ENCODE results near the gene NSUN2. TPM values are rescaled to one million over a fixed set of nuclear protein-coding genes. Genes with fewer than 3 reads are reported as not detected.

Gene NSUN2
- total RNA-seq (33.2 TPM), polyA plus RNA-seq (ENCODE audit: insufficient read depth in 1 of 8, insufficient read length in 8 of 8, low replicate concordance in 1 of 8) (10 to 100 TPM; 34.4 to 50.2 (median 39.6) TPM)
- long read RNA-seq, donor 1, partial matches to known transcripts, result 0 of 2 reads
- long read RNA-seq, donor 1, other reads (novel, unspliced or antisense), result 0 of 2 reads
- long read RNA-seq, donor 2, partial matches to known transcripts, result 0 of 1 reads
- long read RNA-seq, donor 2, other reads (novel, unspliced or antisense), result 0 of 1 reads
- long read RNA-seq, donor 3, transcript NSUN2-201 (19 exons, 3,303 nt), result major isoform, 6 of 8 reads
- long read RNA-seq, donor 3, partial matches to known transcripts, result 0 of 8 reads
- long read RNA-seq, donor 3, other reads (novel, unspliced or antisense), result 0 of 8 reads
- long read RNA-seq, donor 4, result 0 reads
- long read RNA-seq, donor 5, transcript NSUN2-201 (19 exons, 3,303 nt), result major isoform, 10 of 16 reads
- long read RNA-seq, donor 5, partial matches to known transcripts, result 5 of 16 reads
- long read RNA-seq, donor 5, other reads (novel, unspliced or antisense), result 0 of 16 reads
- long read RNA-seq, donor 6, transcript NSUN2-201 (19 exons, 3,303 nt), result major isoform, 10 of 10 reads
- long read RNA-seq, donor 6, partial matches to known transcripts, result 0 of 10 reads
- long read RNA-seq, donor 6, other reads (novel, unspliced or antisense), result 0 of 10 reads
- long read RNA-seq, donor 7, partial matches to known transcripts, result 23 of 27 reads
- long read RNA-seq, donor 7, other reads (novel, unspliced or antisense), result 0 of 27 reads
- long read RNA-seq, donor 8, partial matches to known transcripts, result 0 of 2 reads
- long read RNA-seq, donor 8, other reads (novel, unspliced or antisense), result 0 of 2 reads
- long read RNA-seq, donor 9, partial matches to known transcripts, result 0 of 5 reads
- long read RNA-seq, donor 9, other reads (novel, unspliced or antisense), result 0 of 5 reads
- long read RNA-seq, donor 10, transcript NSUN2-201 (19 exons, 3,303 nt), result major isoform, 8 of 12 reads
- long read RNA-seq, donor 10, partial matches to known transcripts, result 0 of 12 reads
- long read RNA-seq, donor 10, other reads (novel, unspliced or antisense), result 0 of 12 reads
- long read RNA-seq, donor 11, partial matches to known transcripts, result 0 of 4 reads
- long read RNA-seq, donor 11, other reads (novel, unspliced or antisense), result 0 of 4 reads

GRCh38 chr5:6632888-6633468 lies at the start of gene NSUN2, which contains the start of gene SRD5A1:
NSUN2 (minus strand) TSS chr5:6633044; CDS start chr5:6632979, 65 bp downstream.
SRD5A1 (plus strand) TSS chr5:6633440; CDS start chr5:6633577, 137 bp downstream.
- Histone ChIP-seq H3K4me3 (ENCODE audit: low read length) (peak within 1 kb of the TSS; percentile 85), H3K9me3 (replicated peaks; ENCODE audit: control insufficient read depth, low read depth, low read length) (no peaks in the 10 kb centered on the region), H3K36me3 (ENCODE audit: control insufficient read depth, insufficient read depth, low read length) (peaks cover 30% of the 10 kb centered on the region), H3K27ac (ENCODE audit: low read length) (peak within 1 kb of the TSS; percentile 95), H3K4me1 (ENCODE audit: control insufficient read depth, insufficient read depth, low read length) (peaks cover 14% of the 10 kb centered on the region), H3K27me3 (ENCODE audit: control insufficient read depth, insufficient read depth, low read length) (no peaks in the 10 kb centered on the region)
- WGBS (ENCODE audit: insufficient coverage), result under 1% methylated on average over 66 of the region's 66 CpGs
- DNase-seq, result peak; percentile 96

- 44% methylated on average over 8 of the region's 11 CpGs for WGBS (ENCODE audit: insufficient coverage)
- no peaks in the 10 kb centered on the region for H3K36me3 ChIP-seq (ENCODE audit: control insufficient read depth, insufficient read depth, low read length)
- peaks cover 2% of the 10 kb centered on the region for H3K4me1 ChIP-seq (ENCODE audit: control insufficient read depth, insufficient read depth, low read length)
- H3K27ac ChIP-seq (ENCODE audit: low read length), result no peak overlapping the region
- no peaks in the 10 kb centered on the region for H3K27me3 ChIP-seq (ENCODE audit: control insufficient read depth, insufficient read depth, low read length)
- H3K9me3 ChIP-seq (replicated peaks; ENCODE audit: control insufficient read depth, low read depth, low read length), result no peaks in the 10 kb centered on the region
- no peak for DNase-seq
- no peak overlapping the region for H3K4me3 ChIP-seq (ENCODE audit: low read length)
These were observed 49.4 kb upstream of the NSUN2 start for GRCh38 chr5:6682239-6682638.

GRCh38 chr5:6681682-6682081 lies 48.8 kb upstream of the NSUN2 start:
- DNase-seq, result no peak
- 83% methylated on average over 2 of the region's 2 CpGs for WGBS (ENCODE audit: insufficient coverage)
- Histone ChIP-seq H3K9me3 (replicated peaks; ENCODE audit: control insufficient read depth, low read depth, low read length) (no peaks in the 10 kb centered on the region), H3K36me3 (ENCODE audit: control insufficient read depth, insufficient read depth, low read length) (no peaks in the 10 kb centered on the region), H3K27ac (ENCODE audit: low read length) (no peak overlapping the region), H3K4me3 (ENCODE audit: low read length) (no peak overlapping the region), H3K4me1 (ENCODE audit: control insufficient read depth, insufficient read depth, low read length) (no peaks in the 10 kb centered on the region), H3K27me3 (ENCODE audit: control insufficient read depth, insufficient read depth, low read length) (no peaks in the 10 kb centered on the region)

GRCh38 chr5:6680922-6681321 lies 48.1 kb upstream of the NSUN2 start:
- no peak for DNase-seq
- Histone ChIP-seq H3K9me3 (replicated peaks; ENCODE audit: control insufficient read depth, low read depth, low read length) (no peaks in the 10 kb centered on the region), H3K36me3 (ENCODE audit: control insufficient read depth, insufficient read depth, low read length) (no peaks in the 10 kb centered on the region), H3K4me1 (ENCODE audit: control insufficient read depth, insufficient read depth, low read length) (no peaks in the 10 kb centered on the region), H3K27me3 (ENCODE audit: control insufficient read depth, insufficient read depth, low read length) (no peaks in the 10 kb centered on the region), H3K27ac (ENCODE audit: low read length) (no peak overlapping the region), H3K4me3 (ENCODE audit: low read length) (no peak overlapping the region)
- no CpG with 5 or more reads among the region's 6 CpGs for WGBS (ENCODE audit: insufficient coverage)

GRCh38 chr5:6678385-6678784 lies 45.5 kb upstream of the NSUN2 start:
- H3K27ac ChIP-seq (ENCODE audit: low read length), result no peak overlapping the region
- no peaks in the 10 kb centered on the region for H3K27me3 ChIP-seq (ENCODE audit: control insufficient read depth, insufficient read depth, low read length)
- no CpG with 5 or more reads among the region's 1 CpG for WGBS (ENCODE audit: insufficient coverage)
- H3K9me3 ChIP-seq (replicated peaks; ENCODE audit: control insufficient read depth, low read depth, low read length), result no peaks in the 10 kb centered on the region
- no peaks in the 10 kb centered on the region for H3K4me1 ChIP-seq (ENCODE audit: control insufficient read depth, insufficient read depth, low read length)
- DNase-seq, result no peak
- H3K4me3 ChIP-seq (ENCODE audit: low read length), result no peak overlapping the region
- no peaks in the 10 kb centered on the region for H3K36me3 ChIP-seq (ENCODE audit: control insufficient read depth, insufficient read depth, low read length)

GRCh38 chr5:6676702-6677101 lies 43.9 kb upstream of the NSUN2 start:
- H3K36me3 ChIP-seq (ENCODE audit: control insufficient read depth, insufficient read depth, low read length), result no peaks in the 10 kb centered on the region
- no peak overlapping the region for H3K27ac ChIP-seq (ENCODE audit: low read length)
- no peaks in the 10 kb centered on the region for H3K9me3 ChIP-seq (replicated peaks; ENCODE audit: control insufficient read depth, low read depth, low read length)
- no peaks in the 10 kb centered on the region for H3K4me1 ChIP-seq (ENCODE audit: control insufficient read depth, insufficient read depth, low read length)
- no peaks in the 10 kb centered on the region for H3K27me3 ChIP-seq (ENCODE audit: control insufficient read depth, insufficient read depth, low read length)
- WGBS (ENCODE audit: insufficient coverage), result 67% methylated on average over 1 of the region's 2 CpGs
- no peak for DNase-seq
- no peak overlapping the region for H3K4me3 ChIP-seq (ENCODE audit: low read length)

GRCh38 chr5:6675784-6676491 lies 43.1 kb upstream of the NSUN2 start:
- Histone ChIP-seq H3K27ac (ENCODE audit: low read length) (no peak overlapping the region), H3K4me3 (ENCODE audit: low read length) (no peak overlapping the region), H3K4me1 (ENCODE audit: control insufficient read depth, insufficient read depth, low read length) (no peaks in the 10 kb centered on the region), H3K27me3 (ENCODE audit: control insufficient read depth, insufficient read depth, low read length) (no peaks in the 10 kb centered on the region), H3K9me3 (replicated peaks; ENCODE audit: control insufficient read depth, low read depth, low read length) (no peaks in the 10 kb centered on the region), H3K36me3 (ENCODE audit: control insufficient read depth, insufficient read depth, low read length) (no peaks in the 10 kb centered on the region)
- 100% methylated on average over 2 of the region's 5 CpGs for WGBS (ENCODE audit: insufficient coverage)
- no peak for DNase-seq

GRCh38 chr5:6674886-6675285 lies 42.0 kb upstream of the NSUN2 start:
- Histone ChIP-seq H3K4me3 (ENCODE audit: low read length) (no peak overlapping the region), H3K27ac (ENCODE audit: low read length) (no peak overlapping the region), H3K4me1 (ENCODE audit: control insufficient read depth, insufficient read depth, low read length) (no peaks in the 10 kb centered on the region), H3K9me3 (replicated peaks; ENCODE audit: control insufficient read depth, low read depth, low read length) (no peaks in the 10 kb centered on the region), H3K36me3 (ENCODE audit: control insufficient read depth, insufficient read depth, low read length) (peaks cover 4% of the 10 kb centered on the region), H3K27me3 (ENCODE audit: control insufficient read depth, insufficient read depth, low read length) (no peaks in the 10 kb centered on the region)
- no peak for DNase-seq
- 92% methylated on average over 6 of the region's 10 CpGs for WGBS (ENCODE audit: insufficient coverage)

GRCh38 chr5:6674421-6674820 lies 41.6 kb upstream of the NSUN2 start:
- 94% methylated on average over 3 of the region's 3 CpGs for WGBS (ENCODE audit: insufficient coverage)
- H3K9me3 ChIP-seq (replicated peaks; ENCODE audit: control insufficient read depth, low read depth, low read length), result no peaks in the 10 kb centered on the region
- H3K27me3 ChIP-seq (ENCODE audit: control insufficient read depth, insufficient read depth, low read length), result no peaks in the 10 kb centered on the region
- H3K4me3 ChIP-seq (ENCODE audit: low read length), result no peak overlapping the region
- peaks cover 4% of the 10 kb centered on the region for H3K36me3 ChIP-seq (ENCODE audit: control insufficient read depth, insufficient read depth, low read length)
- no peak overlapping the region for H3K27ac ChIP-seq (ENCODE audit: low read length)
- no peaks in the 10 kb centered on the region for H3K4me1 ChIP-seq (ENCODE audit: control insufficient read depth, insufficient read depth, low read length)
- no peak for DNase-seq
